Small intestine (tissue), 7 donors: Measurements from ENCODE around the gene XPR1. TPM values are rescaled to one million over a fixed set of nuclear protein-coding genes. Genes with fewer than 3 reads are reported as not detected.
A peak's percentile ranks its signal among the peaks of the same experiment; 100 is the strongest.

ENCODE experiments used
- DNase-seq, 2 donors: peaks; one replicate each; pipeline versions ENCODE4 v3.0.0 to v3.0.0-alpha.2; 2013
- FAIRE-seq: peaks from 2 replicates; lab custom pipeline; 2012; peaks lifted over from hg19 to GRCh38; lab: Jason Lieb, UNC
- H3K27ac ChIP-seq, 3 donors: one replicate each; pipeline ENCODE4 v1.5.1; 2013; ENCODE audit warnings: low read length in 2 of 3, mild to moderate bottlenecking in 2 of 3, control low read depth in 1 of 3, inconsistent platforms in 1 of 3, low read depth in 1 of 3, moderate library complexity in 1 of 3
- H3K27me3 ChIP-seq, 3 donors: one replicate each; pipeline ENCODE4 v1.6.1; 2013; ENCODE audit warnings: low read length in 3 of 3, inconsistent platforms in 1 of 3; ENCODE audit not compliant: control insufficient read depth in 3 of 3, insufficient read depth in 3 of 3
- H3K36me3 ChIP-seq, 3 donors: one replicate each; pipeline ENCODE4 v1.6.1; 2013; ENCODE audit warnings: low read length in 3 of 3, inconsistent platforms in 1 of 3, low read depth in 1 of 3, mild to moderate bottlenecking in 1 of 3, moderate library complexity in 1 of 3; ENCODE audit not compliant: control insufficient read depth in 3 of 3, insufficient read depth in 2 of 3
- H3K4me1 ChIP-seq, 3 donors: one replicate each; pipeline ENCODE4 v1.6.1; 2013; ENCODE audit warnings: low read length in 2 of 3, inconsistent platforms in 1 of 3, low read depth in 1 of 3, mild to moderate bottlenecking in 1 of 3, moderate library complexity in 1 of 3; ENCODE audit not compliant: control insufficient read depth in 3 of 3, insufficient read depth in 2 of 3
- H3K4me3 ChIP-seq, 3 donors: one replicate each; pipeline ENCODE4 v1.5.1; 2013; ENCODE audit warnings: low read length in 3 of 3, control low read depth in 1 of 3, inconsistent platforms in 1 of 3, low read depth in 1 of 3, mild to moderate bottlenecking in 1 of 3, moderate library complexity in 1 of 3
- H3K9me3 ChIP-seq, 2 donors: one replicate each; pipeline ENCODE4 v1.6.1; 2013; ENCODE audit warnings: low read depth in 1 of 2, low read length in 1 of 2; ENCODE audit not compliant: control insufficient read depth in 2 of 2, insufficient read depth in 1 of 2
- WGBS, 3 donors: extraction: QIAGEN DNeasy Blood & Tissue Kit; methylation state at CpG; one replicate each; pipeline ENCODE4 v1.1.7; 2013; 5-methylcytosine and 5-hydroxymethylcytosine counted together
- polyA plus RNA-seq, 4 donors: library from polyadenylated mRNA; stranded (reverse) in 3 of 4; unstranded in 1 of 4; fragments of 200-250 nt in 3 of 4; fragments of 120-200 nt in 1 of 4; gene quantifications; one replicate each; pipeline versions ENCODE4 v1.2.1 to v1.2.3, GENCODE V29; 2013
- donor health status: healthy with polysubstance abuse.
- donor health status: control.
- donor health status: control.
- donor health status: Bipolar disorder and iron deficiency.
- donor health status: healthy.

XPR1 gene
- polyA plus RNA-seq, 4 donors, result 5.1 to 27.3 (median 8.5) TPM

DNA sequence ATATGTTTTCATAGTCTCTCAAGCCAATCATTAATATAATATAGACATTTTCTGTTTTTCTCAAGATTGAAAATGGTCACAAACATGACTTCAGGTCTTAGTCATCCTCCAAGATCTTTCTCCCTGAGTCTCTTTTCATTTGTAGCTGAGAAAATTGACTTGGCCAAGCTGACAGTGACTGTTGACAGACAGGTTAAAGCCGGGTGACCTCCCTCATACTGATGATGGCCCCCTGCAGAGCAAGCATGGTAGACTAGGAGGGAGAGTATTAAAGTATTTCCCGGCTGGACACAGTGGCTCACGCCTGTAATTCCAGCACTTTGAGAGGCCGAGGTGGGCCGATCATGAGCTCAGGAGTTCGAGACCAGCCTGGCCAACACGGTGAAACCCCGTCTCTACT lies 274.1 kb downstream of the XPR1 start:
- H3K27ac ChIP-seq, result no peak overlapping the region
- H3K4me1 ChIP-seq, result no peaks in the 10 kb centered on the region
- H3K4me3 ChIP-seq, result no peak overlapping the region
- no peak for FAIRE-seq
- H3K9me3 ChIP-seq, result no peaks in the 10 kb centered on the region
- no peaks in the 10 kb centered on the region for H3K27me3 ChIP-seq
- WGBS, 3 donors, result 93 to 96% (median 93%) methylated on average over 8 of the region's 8 CpGs
- DNase-seq, result no peak
- H3K36me3 ChIP-seq, result no peaks in the 10 kb centered on the region

GRCh38 chr1:180906511-180906910 lies 274.7 kb downstream of the XPR1 start:
- Histone ChIP-seq H3K27me3 (peaks cover 0 to 2% (median 0%) of the 10 kb centered on the region in 3 donors), H3K4me1 (no peaks in the 10 kb centered on the region), H3K9me3 (no peaks in the 10 kb centered on the region), H3K36me3 (no peaks in the 10 kb centered on the region), H3K4me3 (no peak overlapping the region), H3K27ac (no peak overlapping the region)
- no peak for DNase-seq
- 89 to 92% (median 91%) methylated on average over 9 of the region's 9 CpGs for WGBS, 3 donors
- FAIRE-seq, result no peak

DNA sequence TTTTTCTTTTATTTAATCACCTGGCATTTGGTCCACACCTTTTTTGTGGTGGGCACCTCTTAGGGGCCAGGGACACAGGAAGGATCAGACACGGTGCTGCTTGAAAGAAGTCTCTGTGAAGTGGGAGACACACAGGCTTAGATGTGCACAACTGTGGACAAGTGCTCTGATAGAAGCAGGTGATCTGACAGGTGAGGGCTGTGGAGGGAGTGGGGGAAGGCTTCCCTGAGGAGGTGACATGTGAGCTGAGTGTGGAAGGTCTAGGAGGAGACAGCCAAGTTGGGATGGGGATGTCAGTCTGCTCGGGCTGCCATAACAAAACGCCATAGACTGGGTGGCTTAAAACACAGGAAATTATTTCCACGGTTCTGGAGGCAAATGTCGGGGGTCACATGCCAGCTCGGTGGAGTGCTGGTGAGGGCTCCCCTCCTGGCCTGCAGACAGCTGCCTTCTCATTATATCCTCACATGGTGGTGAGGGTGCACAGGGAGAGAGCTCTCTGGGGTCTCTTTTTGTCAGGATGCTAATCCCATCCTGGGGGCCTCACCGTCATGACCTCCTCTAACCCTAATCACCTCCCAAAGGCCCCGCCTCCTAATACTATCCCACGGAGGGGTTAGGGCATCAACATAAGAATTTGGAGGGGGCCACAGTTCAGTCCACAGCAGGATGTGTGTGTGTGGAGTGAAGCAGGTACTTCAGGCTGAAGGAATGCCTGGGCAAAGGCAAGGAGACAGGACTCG lies 275.7 kb downstream of the XPR1 start:
- H3K36me3 ChIP-seq, result no peaks in the 10 kb centered on the region
- no peak for FAIRE-seq
- H3K4me3 ChIP-seq, result no peak overlapping the region
- H3K27ac ChIP-seq, result no peak overlapping the region
- no peaks in the 10 kb centered on the region for H3K9me3 ChIP-seq
- peaks cover 0 to 3% (median 0%) of the 10 kb centered on the region in 3 donors for H3K4me1 ChIP-seq
- no peak for DNase-seq
- WGBS, 3 donors, result 87 to 90% (median 87%) methylated on average over 10 of the region's 10 CpGs
- H3K27me3 ChIP-seq, result peaks cover 0 to 10% (median 0%) of the 10 kb centered on the region in 3 donors

DNA sequence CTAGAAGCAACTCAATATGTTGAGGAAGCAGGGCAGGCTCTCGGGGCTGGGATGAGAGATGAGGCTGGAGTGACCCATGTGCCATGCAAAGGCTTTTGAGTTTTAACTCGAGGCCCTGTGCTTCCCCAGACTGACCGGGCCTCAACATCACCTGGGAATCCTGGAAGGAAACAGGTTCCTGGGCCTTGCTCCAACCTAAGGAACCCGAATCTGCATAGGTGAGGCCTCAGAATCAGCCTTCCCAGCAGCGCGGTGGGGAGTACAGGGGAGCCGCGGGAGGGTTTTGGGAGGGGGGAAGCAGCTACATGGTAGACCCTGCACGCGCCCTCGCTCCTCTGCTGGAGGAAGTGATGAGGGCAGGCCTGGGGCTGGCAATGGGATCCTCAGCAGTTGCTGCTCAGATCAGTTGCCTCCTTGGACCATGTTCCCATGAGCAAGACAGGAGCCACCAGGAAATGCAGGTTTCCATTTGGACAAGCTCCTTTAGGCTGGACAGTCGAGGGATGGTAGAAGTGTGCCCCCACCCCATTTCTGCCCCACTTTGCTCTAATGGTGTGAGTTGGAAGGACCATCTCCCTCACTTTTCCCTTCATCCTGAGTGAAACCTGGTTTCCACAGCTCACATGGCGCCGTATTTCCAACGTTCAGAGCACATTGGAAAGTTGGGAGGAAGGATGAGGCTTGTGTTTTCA lies 276.4 kb downstream of the XPR1 start:
- Histone ChIP-seq H3K4me1 (peaks cover 0 to 3% (median 0%) of the 10 kb centered on the region in 3 donors), H3K4me3 (no peak overlapping the region), H3K9me3 (no peaks in the 10 kb centered on the region), H3K27ac (no peak overlapping the region), H3K36me3 (no peaks in the 10 kb centered on the region), H3K27me3 (peaks cover 0 to 12% (median 3%) of the 10 kb centered on the region in 3 donors)
- FAIRE-seq (no peak), DNase-seq (no peak)
- 90 to 92% (median 91%) methylated on average over 15 of the region's 15 CpGs for WGBS, 3 donors

GRCh38 chr1:180909005-180909414 lies 277.2 kb downstream of the XPR1 start:
- H3K9me3 ChIP-seq, result no peaks in the 10 kb centered on the region
- 53 to 69% (median 68%) methylated on average over 3 of the region's 3 CpGs for WGBS, 3 donors
- H3K4me1 ChIP-seq, result peaks cover 0 to 3% (median 0%) of the 10 kb centered on the region in 3 donors
- DNase-seq (no peak), FAIRE-seq (no peak)
- H3K27ac ChIP-seq, result no peak overlapping the region
- H3K36me3 ChIP-seq, result no peaks in the 10 kb centered on the region
- peaks cover 0 to 18% (median 3%) of the 10 kb centered on the region in 3 donors for H3K27me3 ChIP-seq
- no peak overlapping the region for H3K4me3 ChIP-seq

- FAIRE-seq, result no peak
- 44 to 59% (median 47%) methylated on average over 5 of the region's 5 CpGs for WGBS, 3 donors
- H3K27ac ChIP-seq, result no peak overlapping the region
- no peak for DNase-seq
- no peaks in the 10 kb centered on the region for H3K36me3 ChIP-seq
- no peaks in the 10 kb centered on the region for H3K9me3 ChIP-seq
- H3K27me3 ChIP-seq, result peaks cover 0 to 19% (median 3%) of the 10 kb centered on the region in 3 donors
- peaks cover 0 to 3% (median 0%) of the 10 kb centered on the region in 3 donors for H3K4me1 ChIP-seq
- no peak overlapping the region for H3K4me3 ChIP-seq
Measured at GRCh38 chr1:180909462-180909976, 277.7 kb downstream of the XPR1 start.

- Histone ChIP-seq H3K27ac (peak overlapping the region in 2 of 3 donors; percentile 62 to 78), H3K9me3 (no peaks in the 10 kb centered on the region), H3K4me1 (peaks cover 0 to 3% (median 0%) of the 10 kb centered on the region in 3 donors), H3K36me3 (peaks cover 0 to 8% (median 0%) of the 10 kb centered on the region in 3 donors), H3K4me3 (peak overlapping the region; percentile 44 to 53 (median 52)), H3K27me3 (peaks cover 0 to 22% (median 3%) of the 10 kb centered on the region in 3 donors)
- DNase-seq (peak in 1 of 2 donors; percentile 46), FAIRE-seq (no peak)
- 33 to 46% (median 39%) methylated on average over 17 of the region's 17 CpGs for WGBS, 3 donors
Measured at GRCh38 chr1:180911640-180912191, 279.9 kb downstream of the XPR1 start.

DNA sequence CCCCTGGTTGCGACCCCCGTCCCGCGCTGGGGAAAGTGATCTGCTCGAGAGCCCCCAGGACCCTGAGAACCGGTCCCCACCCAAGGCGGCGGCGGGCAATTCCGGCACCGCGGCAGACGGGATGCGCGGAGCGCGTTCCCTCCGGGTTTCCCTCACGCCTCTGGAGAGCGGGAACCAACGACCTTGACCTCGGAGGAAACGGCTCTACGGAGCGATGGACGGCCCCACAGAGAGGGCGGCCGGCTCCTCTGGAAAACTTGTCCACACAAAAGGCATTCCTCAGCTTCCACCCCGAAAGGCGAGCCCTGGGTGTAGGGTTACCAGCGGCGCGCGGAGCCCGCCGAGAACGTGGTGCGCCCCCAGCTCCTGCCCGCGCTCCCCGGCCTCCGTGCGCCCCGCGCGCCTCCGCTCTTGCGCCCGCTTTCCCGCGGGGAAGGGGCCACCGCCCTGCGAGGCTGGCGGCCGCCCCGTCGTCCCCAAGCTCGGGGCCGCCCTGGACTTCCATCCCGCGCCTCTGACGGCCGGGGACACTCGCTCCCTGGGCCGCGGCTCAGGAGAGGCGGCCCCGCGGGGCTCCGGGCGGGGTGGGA lies 280.5 kb downstream of the XPR1 start:
- peak overlapping the region; percentile 48 to 53 (median 52) for H3K4me3 ChIP-seq
- H3K4me1 ChIP-seq, result peaks cover 0 to 3% (median 0%) of the 10 kb centered on the region in 3 donors
- H3K36me3 ChIP-seq, result peaks cover 0 to 8% (median 0%) of the 10 kb centered on the region in 3 donors
- 1% methylated on average over 49 to 71 of the region's 71 CpGs for WGBS, 3 donors
- no peak for FAIRE-seq
- peak overlapping the region in 2 of 3 donors; percentile 62 to 78 for H3K27ac ChIP-seq
- no peaks in the 10 kb centered on the region for H3K9me3 ChIP-seq
- peaks cover 0 to 23% (median 3%) of the 10 kb centered on the region in 3 donors for H3K27me3 ChIP-seq
- DNase-seq, result peak in 1 of 2 donors; percentile 56
